GM12878 (cell line): ENCODE data around the gene NPLOC4. TPM values are rescaled to one million over a fixed set of nuclear protein-coding genes. Genes with fewer than 3 reads are reported as not detected.
A peak's percentile ranks its signal among the peaks of the same experiment; 100 is the strongest.

Source experiments
- ATF7 ChIP-seq: fragments of 450-650 bp; IDR thresholded peaks from 2 replicates; pipeline ENCODE4 v1.6.1; 2016; ENCODE audit warnings: low read depth, mild to moderate bottlenecking
- CHD1 ChIP-seq: IDR thresholded peaks from 2 replicates; pipeline ENCODE4 v1.6.1; 2012; ENCODE audit warnings: low read depth, low read length, improper control_type of control experiment
- EZH2 ChIP-seq: IDR thresholded peaks from 2 replicates; pipeline ENCODE4 v1.6.1; 2012; ENCODE audit warnings: low read depth, mild to moderate bottlenecking, control low read depth, inconsistent platforms, low read length, borderline replicate concordance; ENCODE audit not compliant: control insufficient read depth
- MTA2 ChIP-seq: fragments of 450-650 bp; IDR thresholded peaks from 2 replicates; pipeline ENCODE4 v1.6.1; 2016; ENCODE audit warnings: low read depth, mild to moderate bottlenecking, moderate library complexity
- NR2C2 ChIP-seq: IDR thresholded peaks from 2 replicates; pipeline ENCODE4 v1.6.1; 2011; ENCODE audit warnings: borderline replicate concordance, low read depth; ENCODE audit not compliant: control insufficient read depth, insufficient read length
- NRF1 ChIP-seq: conservative IDR thresholded peaks from 2 replicates; pipeline ENCODE4 v1.6.1; 2011; ENCODE audit warnings: mild to moderate bottlenecking, low read depth, low read length, improper control_type of control experiment
- PAX8 ChIP-seq: fragments of 450-650 bp; IDR thresholded peaks from 2 replicates; pipeline ENCODE4 v1.6.1; 2017; ENCODE audit warnings: mild to moderate bottlenecking, moderate library complexity
- PML ChIP-seq: IDR thresholded peaks from 2 replicates; pipeline ENCODE4 v1.6.1; 2012; ENCODE audit warnings: low read length, inconsistent platforms
- RB1 ChIP-seq: fragments of 450-650 bp; formaldehyde crosslinking; IDR thresholded peaks from 2 replicates; pipeline ENCODE4 v1.6.1; 2017; ENCODE audit warnings: mild to moderate bottlenecking, borderline replicate concordance
- SIN3A ChIP-seq: IDR thresholded peaks from 2 replicates; pipeline ENCODE4 v1.6.1; 2012; ENCODE audit warnings: low read depth, low read length, improper control_type of control experiment
- SIX5 ChIP-seq: IDR thresholded peaks from 2 replicates; pipeline ENCODE4 v1.6.1; 2011; ENCODE audit warnings: mild to moderate bottlenecking, low read depth, low read length, moderate library complexity; ENCODE audit not compliant: severe bottlenecking
- SREBF1 ChIP-seq: IDR thresholded peaks from 2 replicates; pipeline ENCODE4 v1.6.1; 2012; ENCODE audit warnings: mild to moderate bottlenecking, low read length
- STAT1 ChIP-seq: fragments of 450-650 bp; conservative IDR thresholded peaks from 2 replicates; pipeline ENCODE4 v1.6.1; 2014; ENCODE audit warnings: antibody characterized with exemption, mild to moderate bottlenecking
- TBL1XR1 ChIP-seq: IDR thresholded peaks from 2 replicates; pipeline ENCODE4 v1.6.1; 2012; ENCODE audit warnings: low read depth, low read length, improper control_type of control experiment
- polyA plus RNA-seq, 11 experiments: library from polyadenylated mRNA; depleted of rRNA in 4 of 11; unstranded in 6 of 11; stranded (reverse) in 5 of 11; fragments of >200 nt; fragmentation: Nextera tagmentation in 4 of 11; fragmentation: Illumina TruSeq in 1 of 11; extraction: Ambion mirVana in 4 of 11; extraction: Trizol in 1 of 11; gene quantifications; 1 replicate in 1 of 11; 2 replicates in 10 of 11; pipeline versions ENCODE4 v1.2.1 to v1.2.3, GENCODE V29; 2011 to 2016; ENCODE audit warnings: inconsistent platforms in 2 of 11, missing spikeins in 2 of 11, low read depth in 1 of 11
- total RNA-seq, 4 experiments: library from RNA; depleted of rRNA in 3 of 4; stranded (reverse); fragments of >200 nt in 3 of 4; fragmentation: Illumina TruSeq in 1 of 4; extraction: Trizol in 1 of 4; gene quantifications; 2 replicates each; pipeline versions ENCODE4 v1.2.1 to v1.2.3, GENCODE V29; 2013 to 2021
- TF ChIP-seq, protein P1 (sequence below): fragments of 450-650 bp; IDR thresholded peaks from 2 replicates; pipeline ENCODE4 v1.6.1; 2014; ENCODE audit warnings: mild to moderate bottlenecking
- TF ChIP-seq, protein P2 (sequence below): fragments of 450-650 bp; formaldehyde crosslinking; IDR thresholded peaks from 2 replicates; pipeline ENCODE4 v1.5.0; 2022; ENCODE audit warnings: mild to moderate bottlenecking, missing genetic modification characterization
- TF ChIP-seq, protein P3 (sequence below): IDR thresholded peaks from 2 replicates; pipeline ENCODE4 v1.6.1; 2012; ENCODE audit warnings: low read depth, low read length, improper control_type of control experiment
- TF ChIP-seq, protein P4 (sequence below): fragments of 450-650 bp; IDR thresholded peaks from 2 replicates; pipeline ENCODE4 v1.6.1; 2018; ENCODE audit warnings: mild to moderate bottlenecking, low read depth, moderate library complexity; ENCODE audit not compliant: partially characterized antibody
- TF ChIP-seq, protein P5 (sequence below): IDR thresholded peaks from 2 replicates; pipeline ENCODE4 v1.6.1; 2012; ENCODE audit warnings: low read depth, low read length, improper control_type of control experiment

The NPLOC4 gene
- total and polyA plus RNA-seq, 10 of the 15 experiments (the other 5 are each of a cell fraction or from before 2014, with no cell fraction given), result 1.5 to 83.7 (median 45.8) TPM

DNA sequence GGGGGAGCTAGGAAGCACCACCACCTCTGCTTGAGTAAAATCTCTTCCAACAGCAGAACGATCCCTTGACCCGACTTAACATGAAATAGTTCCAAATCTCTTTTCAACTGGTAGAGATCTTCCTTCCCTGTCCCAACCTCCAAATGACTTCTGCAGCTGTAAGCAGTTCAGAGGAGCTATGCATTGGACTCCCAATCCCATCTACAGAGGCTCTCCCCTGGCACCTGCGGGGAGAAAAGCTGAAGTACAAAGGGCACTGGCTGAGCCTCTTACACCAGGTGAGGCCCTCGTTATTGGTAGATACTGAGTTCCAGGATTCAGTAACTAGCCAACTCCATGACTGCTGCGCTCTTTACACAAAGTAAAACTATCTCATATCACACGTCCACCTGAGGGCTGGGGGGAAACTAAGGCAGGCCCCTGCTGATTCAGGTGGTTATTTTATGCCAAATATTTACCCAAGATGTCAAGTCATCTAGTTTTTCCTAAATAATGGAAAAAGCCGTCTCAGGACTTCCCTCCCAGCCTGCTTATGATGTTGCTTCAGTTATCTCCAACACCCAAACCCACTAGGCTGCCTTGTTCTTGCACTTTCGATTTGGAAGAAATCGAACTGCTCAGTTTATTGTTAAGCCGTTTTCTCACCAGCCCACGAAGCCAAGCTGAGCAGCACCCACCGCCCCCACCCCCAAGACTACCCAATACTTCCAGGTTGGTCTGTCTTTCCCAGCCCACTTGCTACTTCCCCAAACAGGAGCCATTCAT, 127.5 kb downstream of the NPLOC4 start (continued):
- TF ChIP-seq, protein P1, sequence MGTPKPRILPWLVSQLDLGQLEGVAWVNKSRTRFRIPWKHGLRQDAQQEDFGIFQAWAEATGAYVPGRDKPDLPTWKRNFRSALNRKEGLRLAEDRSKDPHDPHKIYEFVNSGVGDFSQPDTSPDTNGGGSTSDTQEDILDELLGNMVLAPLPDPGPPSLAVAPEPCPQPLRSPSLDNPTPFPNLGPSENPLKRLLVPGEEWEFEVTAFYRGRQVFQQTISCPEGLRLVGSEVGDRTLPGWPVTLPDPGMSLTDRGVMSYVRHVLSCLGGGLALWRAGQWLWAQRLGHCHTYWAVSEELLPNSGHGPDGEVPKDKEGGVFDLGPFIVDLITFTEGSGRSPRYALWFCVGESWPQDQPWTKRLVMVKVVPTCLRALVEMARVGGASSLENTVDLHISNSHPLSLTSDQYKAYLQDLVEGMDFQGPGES, result no peak
- TF ChIP-seq, protein P2, sequence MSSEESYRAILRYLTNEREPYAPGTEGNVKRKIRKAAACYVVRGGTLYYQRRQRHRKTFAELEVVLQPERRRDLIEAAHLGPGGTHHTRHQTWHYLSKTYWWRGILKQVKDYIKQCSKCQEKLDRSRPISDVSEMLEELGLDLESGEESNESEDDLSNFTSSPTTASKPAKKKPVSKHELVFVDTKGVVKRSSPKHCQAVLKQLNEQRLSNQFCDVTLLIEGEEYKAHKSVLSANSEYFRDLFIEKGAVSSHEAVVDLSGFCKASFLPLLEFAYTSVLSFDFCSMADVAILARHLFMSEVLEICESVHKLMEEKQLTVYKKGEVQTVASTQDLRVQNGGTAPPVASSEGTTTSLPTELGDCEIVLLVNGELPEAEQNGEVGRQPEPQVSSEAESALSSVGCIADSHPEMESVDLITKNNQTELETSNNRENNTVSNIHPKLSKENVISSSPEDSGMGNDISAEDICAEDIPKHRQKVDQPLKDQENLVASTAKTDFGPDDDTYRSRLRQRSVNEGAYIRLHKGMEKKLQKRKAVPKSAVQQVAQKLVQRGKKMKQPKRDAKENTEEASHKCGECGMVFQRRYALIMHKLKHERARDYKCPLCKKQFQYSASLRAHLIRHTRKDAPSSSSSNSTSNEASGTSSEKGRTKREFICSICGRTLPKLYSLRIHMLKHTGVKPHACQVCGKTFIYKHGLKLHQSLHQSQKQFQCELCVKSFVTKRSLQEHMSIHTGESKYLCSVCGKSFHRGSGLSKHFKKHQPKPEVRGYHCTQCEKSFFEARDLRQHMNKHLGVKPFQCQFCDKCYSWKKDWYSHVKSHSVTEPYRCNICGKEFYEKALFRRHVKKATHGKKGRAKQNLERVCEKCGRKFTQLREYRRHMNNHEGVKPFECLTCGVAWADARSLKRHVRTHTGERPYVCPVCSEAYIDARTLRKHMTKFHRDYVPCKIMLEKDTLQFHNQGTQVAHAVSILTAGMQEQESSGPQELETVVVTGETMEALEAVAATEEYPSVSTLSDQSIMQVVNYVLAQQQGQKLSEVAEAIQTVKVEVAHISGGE (CRISPR knock-in tag), result no peak
- TF ChIP-seq, protein P3, sequence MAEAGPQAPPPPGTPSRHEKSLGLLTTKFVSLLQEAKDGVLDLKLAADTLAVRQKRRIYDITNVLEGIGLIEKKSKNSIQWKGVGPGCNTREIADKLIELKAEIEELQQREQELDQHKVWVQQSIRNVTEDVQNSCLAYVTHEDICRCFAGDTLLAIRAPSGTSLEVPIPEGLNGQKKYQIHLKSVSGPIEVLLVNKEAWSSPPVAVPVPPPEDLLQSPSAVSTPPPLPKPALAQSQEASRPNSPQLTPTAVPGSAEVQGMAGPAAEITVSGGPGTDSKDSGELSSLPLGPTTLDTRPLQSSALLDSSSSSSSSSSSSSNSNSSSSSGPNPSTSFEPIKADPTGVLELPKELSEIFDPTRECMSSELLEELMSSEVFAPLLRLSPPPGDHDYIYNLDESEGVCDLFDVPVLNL, result no peak
- no peak for TF ChIP-seq NR2C2
- TF ChIP-seq EZH2, result no peak
- TF ChIP-seq RB1, result no peak
- no peak for TF ChIP-seq STAT1
- TF ChIP-seq SIX5, result no peak
- TF ChIP-seq ATF7, result no peak
- no peak for TF ChIP-seq MTA2
- TF ChIP-seq, protein P4, sequence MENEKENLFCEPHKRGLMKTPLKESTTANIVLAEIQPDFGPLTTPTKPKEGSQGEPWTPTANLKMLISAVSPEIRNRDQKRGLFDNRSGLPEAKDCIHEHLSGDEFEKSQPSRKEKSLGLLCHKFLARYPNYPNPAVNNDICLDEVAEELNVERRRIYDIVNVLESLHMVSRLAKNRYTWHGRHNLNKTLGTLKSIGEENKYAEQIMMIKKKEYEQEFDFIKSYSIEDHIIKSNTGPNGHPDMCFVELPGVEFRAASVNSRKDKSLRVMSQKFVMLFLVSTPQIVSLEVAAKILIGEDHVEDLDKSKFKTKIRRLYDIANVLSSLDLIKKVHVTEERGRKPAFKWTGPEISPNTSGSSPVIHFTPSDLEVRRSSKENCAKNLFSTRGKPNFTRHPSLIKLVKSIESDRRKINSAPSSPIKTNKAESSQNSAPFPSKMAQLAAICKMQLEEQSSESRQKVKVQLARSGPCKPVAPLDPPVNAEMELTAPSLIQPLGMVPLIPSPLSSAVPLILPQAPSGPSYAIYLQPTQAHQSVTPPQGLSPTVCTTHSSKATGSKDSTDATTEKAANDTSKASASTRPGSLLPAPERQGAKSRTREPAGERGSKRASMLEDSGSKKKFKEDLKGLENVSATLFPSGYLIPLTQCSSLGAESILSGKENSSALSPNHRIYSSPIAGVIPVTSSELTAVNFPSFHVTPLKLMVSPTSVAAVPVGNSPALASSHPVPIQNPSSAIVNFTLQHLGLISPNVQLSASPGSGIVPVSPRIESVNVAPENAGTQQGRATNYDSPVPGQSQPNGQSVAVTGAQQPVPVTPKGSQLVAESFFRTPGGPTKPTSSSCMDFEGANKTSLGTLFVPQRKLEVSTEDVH, result no peak
- TF ChIP-seq, protein P5, sequence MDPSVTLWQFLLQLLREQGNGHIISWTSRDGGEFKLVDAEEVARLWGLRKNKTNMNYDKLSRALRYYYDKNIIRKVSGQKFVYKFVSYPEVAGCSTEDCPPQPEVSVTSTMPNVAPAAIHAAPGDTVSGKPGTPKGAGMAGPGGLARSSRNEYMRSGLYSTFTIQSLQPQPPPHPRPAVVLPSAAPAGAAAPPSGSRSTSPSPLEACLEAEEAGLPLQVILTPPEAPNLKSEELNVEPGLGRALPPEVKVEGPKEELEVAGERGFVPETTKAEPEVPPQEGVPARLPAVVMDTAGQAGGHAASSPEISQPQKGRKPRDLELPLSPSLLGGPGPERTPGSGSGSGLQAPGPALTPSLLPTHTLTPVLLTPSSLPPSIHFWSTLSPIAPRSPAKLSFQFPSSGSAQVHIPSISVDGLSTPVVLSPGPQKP, result no peak
- no peak for TF ChIP-seq PML
- TF ChIP-seq SREBF1, result no peak
- no peak for TF ChIP-seq PAX8
- TF ChIP-seq CHD1, result no peak
- no peak for TF ChIP-seq NRF1
- TF ChIP-seq TBL1XR1, result 0 out of 2 replicates have a peak, but pooled peaks have one; percentile 14
- TF ChIP-seq SIN3A, result no peak
